Prostate gland (tissue), 2 donors: ENCODE results near the gene PSMB5. TPM values are rescaled to one million over a fixed set of nuclear protein-coding genes. Genes with fewer than 3 reads are reported as not detected.

Experiments used
- DNase-seq: peaks from one replicate; pipeline ENCODE4 v3.0.0-alpha.2; 2019; ENCODE audit warnings: low spot score
- H3K27ac ChIP-seq, 2 donors: fragments of 200-600 bp; sonication (generic); 2 replicates each; pipeline ENCODE4 v1.5.1; 2017 to 2019
- H3K27me3 ChIP-seq: fragments of 200-600 bp; sonication (generic); replicated peaks from 2 replicates; pipeline ENCODE4 v1.5.1; 2019; ENCODE audit not compliant: insufficient read depth
- H3K36me3 ChIP-seq, 2 donors: fragments of 200-600 bp; sonication (generic); 1 replicate in 1 of 2; 2 replicates in 1 of 2; pipeline versions ENCODE4 v1.5.1 to v1.8.1; 2017 to 2019
- H3K4me1 ChIP-seq: fragments of 200-600 bp; sonication (generic); replicated peaks from 2 replicates; pipeline ENCODE4 v1.5.1; 2019
- H3K4me3 ChIP-seq, 2 donors: fragments of 200-600 bp; sonication (generic); 2 replicates each; pipeline ENCODE4 v1.5.1; 2017 to 2019
- H3K9me3 ChIP-seq: fragments of 200-600 bp; sonication (generic); 2 replicates; pipeline ENCODE4 v1.5.1; 2017
- CTCF ChIP-seq, 4 experiments: fragments of 200-600 bp in 2 of 4; fragments of 450-650 bp in 2 of 4; sonication (generic) in 2 of 4; IDR thresholded peaks; 1 replicate in 3 of 4; 2 replicates in 1 of 4; pipeline ENCODE4 v1.5.1; 2016 to 2019; ENCODE audit warnings: antibody characterized with exemption in 4 of 4, mild to moderate bottlenecking in 2 of 4, moderate library complexity in 2 of 4
- POLR2A ChIP-seq: fragments of 450-650 bp; IDR thresholded peaks from one replicate; pipeline ENCODE4 v1.6.1; 2016; ENCODE audit warnings: antibody characterized with exemption, mild to moderate bottlenecking
- POLR2AphosphoS5 ChIP-seq: sonication (generic); formaldehyde crosslinking; IDR thresholded peaks from one replicate; pipeline ENCODE4 v1.6.1; 2017; ENCODE audit warnings: antibody characterized with exemption
- WGBS: methylation state at CpG from one replicate; pipeline ENCODE4 v1.1.5; 2018; 5-methylcytosine and 5-hydroxymethylcytosine counted together
- intact Hi-C: fragments of 100-400 bp; cut with DNase I; formaldehyde crosslinking; loops from one replicate; pipeline ENCODE4 v1.14.2; 2022
- total RNA-seq, 2 donors: library from RNA; depleted of rRNA; stranded (reverse); fragments of >200 nt; gene quantifications; one replicate each; pipeline ENCODE4 v1.1.0, GENCODE V29; 2016

Gene PSMB5
- total RNA-seq, 2 donors from 2014 or later: 124 to 152 TPM

GRCh38 chr14:23066855-23067744 lies 32.4 kb upstream of the PSMB5 start:
- Histone ChIP-seq H3K4me1 (peaks cover 23% of the 10 kb centered on the region), H3K27ac (no peak overlapping the region), H3K27me3 (no peaks in the 10 kb centered on the region), H3K9me3 (no peaks in the 10 kb centered on the region), H3K4me3 (no peak overlapping the region), H3K36me3 (peaks cover 20 to 30% of the 10 kb centered on the region in 2 donors)
- DNase-seq: no peak
- intact Hi-C loops: no loop called here
- 87% methylated on average over 23 of the region's 23 CpGs for whole genome bisulfite sequencing
- TF ChIP-seq CTCF (IDR thresholded peaks at IDR 0.05): no peak

- Histone ChIP-seq H3K4me3 (no peak overlapping the region), H3K9me3 (no peaks in the 10 kb centered on the region), H3K4me1 (peaks cover 16% of the 10 kb centered on the region), H3K27me3 (no peaks in the 10 kb centered on the region), H3K27ac (no peak overlapping the region), H3K36me3 (peaks cover 20 to 30% of the 10 kb centered on the region in 2 donors)
- DNase-seq: no peak
- 88% methylated on average over 3 of the region's 3 CpGs for WGBS
- no peak for TF ChIP-seq POLR2AphosphoS5
- TF ChIP-seq POLR2A: no peak
- no peak for TF ChIP-seq CTCF (IDR thresholded peaks at IDR 0.05)
- intact Hi-C loops: no loop called here
Measured at GRCh38 chr14:23066368-23066767, 31.7 kb upstream of the PSMB5 start.

GRCh38 chr14:23063601-23064000 lies 28.9 kb upstream of the PSMB5 start:
- peaks cover 20 to 42% of the 10 kb centered on the region in 2 donors for H3K36me3 ChIP-seq

GRCh38 chr14:23062002-23062401 lies 27.3 kb upstream of the PSMB5 start:
- H3K36me3 ChIP-seq: peaks cover 14 to 33% of the 10 kb centered on the region in 2 donors
- WGBS: 15% methylated on average over 4 of the region's 4 CpGs

More at GRCh38 chr14:23063601-23064000, 28.9 kb upstream of the PSMB5 start:
- no peaks in the 10 kb centered on the region for H3K27me3 ChIP-seq
- no peak overlapping the region for H3K27ac ChIP-seq
- no peak overlapping the region for H3K4me3 ChIP-seq
- peaks cover 8% of the 10 kb centered on the region for H3K4me1 ChIP-seq
- no peak for TF ChIP-seq CTCF (IDR thresholded peaks at IDR 0.05)
- WGBS: 81% methylated on average over 5 of the region's 5 CpGs
- H3K9me3 ChIP-seq: no peaks in the 10 kb centered on the region
- intact Hi-C loops: no loop called here
- no peak for DNase-seq

More at GRCh38 chr14:23062002-23062401, 27.3 kb upstream of the PSMB5 start:
- H3K27me3 ChIP-seq: no peaks in the 10 kb centered on the region
- H3K4me1 ChIP-seq: no peaks in the 10 kb centered on the region
- TF ChIP-seq CTCF (IDR thresholded peaks at IDR 0.05) (no peak), POLR2A (no peak), POLR2AphosphoS5 (peak; percentile 78)
- intact Hi-C loops: no loop called here
- H3K27ac ChIP-seq: no peak overlapping the region
- no peaks in the 10 kb centered on the region for H3K9me3 ChIP-seq
- peak; percentile 58 for DNase-seq
- H3K4me3 ChIP-seq: no peak overlapping the region
